Measurements from ENCODE around the gene NVL. TPM values are rescaled to one million over a fixed set of nuclear protein-coding genes. Genes with fewer than 3 reads are reported as not detected.
"Not testable (repeated sequence)": the region's sequence is repeated elsewhere in the genome, so short reads cannot be mapped to it uniquely, and the experiment has no call there.

The NVL gene
- total and polyA plus RNA-seq, 4 experiments from 2014 or later: 16.9 to 46.7 (median 29.9) TPM

DNA sequence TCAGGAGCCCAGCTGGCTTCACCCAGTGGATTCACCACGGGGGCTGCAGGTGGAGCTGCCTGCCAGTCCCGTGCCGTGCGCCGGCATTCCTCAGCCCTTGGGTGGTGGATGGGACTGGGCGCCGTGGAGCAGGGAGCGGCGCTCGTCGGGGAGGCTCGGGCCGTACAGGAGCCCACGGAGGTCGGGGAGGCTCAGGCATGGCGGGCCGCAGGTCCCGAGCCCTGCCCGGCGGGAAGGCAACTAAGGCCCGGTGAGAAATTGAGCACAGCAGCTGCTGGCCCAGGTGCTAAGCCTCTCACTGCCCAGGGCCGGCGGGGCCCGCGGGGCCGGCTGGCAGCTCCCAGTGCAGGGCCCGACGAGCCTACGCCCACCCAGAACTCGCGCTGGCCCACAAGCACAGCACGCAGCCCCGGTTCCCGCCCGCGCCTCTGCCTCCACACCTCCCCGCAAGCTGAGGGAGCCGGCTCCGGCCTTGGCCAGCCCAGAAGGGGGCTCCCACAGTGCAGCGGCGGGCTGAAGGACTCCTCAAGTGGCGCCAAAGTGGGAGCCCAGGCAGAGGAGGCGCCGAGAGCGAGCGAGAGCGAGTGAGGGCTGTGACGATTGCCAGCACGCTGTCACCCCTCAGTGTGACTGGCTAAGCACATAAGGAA, 22.6 kb upstream of the NVL start:
- H3K27ac Mint-ChIP-seq, H3K9me3 Mint-ChIP-seq: not testable (repeated sequence)

DNA sequence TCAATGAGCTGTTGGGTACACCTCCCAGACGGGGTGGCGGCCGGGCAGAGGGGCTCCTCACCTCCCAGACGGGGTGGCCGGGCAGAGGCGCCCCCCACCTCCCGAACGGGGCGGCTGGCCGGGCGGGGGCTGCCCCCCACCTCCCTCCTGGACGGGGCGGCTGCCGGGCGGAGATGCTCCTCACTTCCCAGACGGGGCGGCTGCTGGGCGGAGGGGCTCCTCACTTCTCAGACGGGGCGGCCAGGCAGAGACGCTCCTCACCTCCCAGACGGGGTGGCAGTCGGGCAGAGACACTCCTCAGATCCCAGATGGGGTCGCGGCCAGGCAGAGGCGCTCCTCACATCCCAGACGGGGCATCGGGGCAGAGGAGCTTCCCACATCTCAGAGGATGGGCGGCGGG, 19.7 kb upstream of the NVL start:
- H3K27me3 Mint-ChIP-seq; H3K27ac Mint-ChIP-seq; H3K4me3 ChIP-seq (ENCODE audit: low read length in 2 of 2); H3K27ac ChIP-seq (ENCODE audit: low read depth, low read length); H3K27me3 ChIP-seq (ENCODE audit: insufficient read depth, low read length); H3K9me3 Mint-ChIP-seq; CTCF ChIA-PET (ENCODE audit: partially characterized antibody); H3K4me3 Mint-ChIP-seq; DNase-seq; H3K36me3 Mint-ChIP-seq; intact Hi-C loops (cut with micrococcal nuclease); H3K9me3 ChIP-seq (ENCODE audit: control insufficient read depth in 1 of 2, low read length in 2 of 2); H3K36me3 ChIP-seq (ENCODE audit: insufficient read depth, low read length): not testable (repeated sequence)
- POLR2A ChIA-PET (ENCODE audit: partially characterized antibody): interaction anchor here (1.3 to 1.5 kb wide), 2 partner anchors 25 to 83 kb away, joined by 3 read pairs; no protein-coding TSS in a partner anchor
- peaks cover 18% of the 10 kb centered on the region for H3K4me1 ChIP-seq (ENCODE audit: insufficient read depth, low read length)
- H3K4me1 Mint-ChIP-seq: peaks cover 7 to 22% (median 11%) of the 10 kb centered on the region in 4 donors

More for the DNA sequence above, 22.6 kb upstream of the NVL start:
- H3K27me3 ChIP-seq (ENCODE audit: insufficient read depth, low read length); H3K9me3 ChIP-seq (ENCODE audit: control insufficient read depth in 1 of 2, low read length in 2 of 2); H3K36me3 ChIP-seq (ENCODE audit: insufficient read depth, low read length); H3K4me3 Mint-ChIP-seq; H3K4me3 ChIP-seq (ENCODE audit: low read length in 2 of 2); H3K27me3 Mint-ChIP-seq; intact Hi-C loops (cut with micrococcal nuclease); H3K36me3 Mint-ChIP-seq; H3K27ac ChIP-seq (ENCODE audit: low read depth, low read length); DNase-seq: not testable (repeated sequence)
- H3K4me1 Mint-ChIP-seq: peaks cover 12 to 29% (median 18%) of the 10 kb centered on the region in 4 donors
- H3K4me1 ChIP-seq (ENCODE audit: insufficient read depth, low read length): peaks cover 15% of the 10 kb centered on the region
- CTCF ChIA-PET (ENCODE audit: partially characterized antibody): interaction anchor here (0.7 to 4.4 kb wide), 5 partner anchors 11 to 29 kb away, joined by 3 to 36 read pairs (median 4); no protein-coding TSS in a partner anchor
- POLR2A ChIA-PET (ENCODE audit: partially characterized antibody): interaction anchor here (0.9 to 1.4 kb wide), 2 partner anchors 10 kb away, joined by 3 read pairs; no protein-coding TSS in a partner anchor

DNA sequence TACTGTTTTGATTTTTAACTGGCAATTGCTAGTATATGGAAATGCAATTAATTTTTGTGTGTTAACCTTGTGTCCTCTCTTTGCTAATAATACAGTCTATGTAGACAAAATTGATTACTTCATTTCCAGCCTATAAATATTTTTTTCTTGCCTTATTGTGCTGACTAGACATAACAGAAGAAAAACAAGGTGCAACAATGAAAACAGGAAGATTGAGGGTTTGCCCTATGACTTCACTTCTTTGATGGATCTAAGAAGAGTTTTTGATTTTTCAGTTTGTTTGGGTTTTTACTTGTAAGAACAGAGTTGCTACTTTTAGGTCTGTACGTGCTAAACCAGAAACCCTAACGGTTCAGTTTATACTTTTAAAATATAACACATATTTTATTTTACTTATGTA, 18.2 kb upstream of the NVL start:
- Histone ChIP-seq H3K4me1 (ENCODE audit: insufficient read depth, low read length) (peaks cover 18% of the 10 kb centered on the region), H3K27me3 (ENCODE audit: insufficient read depth, low read length) (no peaks in the 10 kb centered on the region), H3K9me3 (ENCODE audit: control insufficient read depth in 1 of 2, low read length in 2 of 2) (peaks cover 0 to 8% of the 10 kb centered on the region in 2 donors), H3K27ac (ENCODE audit: low read depth, low read length) (no peak overlapping the region), H3K4me3 (ENCODE audit: low read length in 2 of 2) (no peak overlapping the region), H3K36me3 (ENCODE audit: insufficient read depth, low read length) (no peaks in the 10 kb centered on the region)
- POLR2A ChIA-PET (ENCODE audit: partially characterized antibody): interaction anchor here (1.0 kb wide), 1 partner anchor 18 kb away, joined by 3 read pairs; the partner anchor contains the start of gene NVL
- H3K27me3 Mint-ChIP-seq: no peaks in the 10 kb centered on the region
- H3K9me3 Mint-ChIP-seq: peaks cover 0 to 20% (median 11%) of the 10 kb centered on the region in 8 donors
- peaks cover 7 to 18% (median 11%) of the 10 kb centered on the region in 4 donors for H3K4me1 Mint-ChIP-seq
- peak overlapping the region in 6 of 8 donors; percentile 12 to 68 (median 48) for H3K4me3 Mint-ChIP-seq
- CTCF ChIA-PET (ENCODE audit: partially characterized antibody): no interaction called here
- intact Hi-C loops (cut with micrococcal nuclease): no loop called here
- H3K27ac Mint-ChIP-seq: peak overlapping the region in 6 of 7 donors; percentile 33 to 79 (median 59)
- peak in 2 of 5 donors; percentile 16 to 30 for DNase-seq
- peaks cover 0 to 3% of the 10 kb centered on the region in 2 donors for H3K36me3 Mint-ChIP-seq

DNA sequence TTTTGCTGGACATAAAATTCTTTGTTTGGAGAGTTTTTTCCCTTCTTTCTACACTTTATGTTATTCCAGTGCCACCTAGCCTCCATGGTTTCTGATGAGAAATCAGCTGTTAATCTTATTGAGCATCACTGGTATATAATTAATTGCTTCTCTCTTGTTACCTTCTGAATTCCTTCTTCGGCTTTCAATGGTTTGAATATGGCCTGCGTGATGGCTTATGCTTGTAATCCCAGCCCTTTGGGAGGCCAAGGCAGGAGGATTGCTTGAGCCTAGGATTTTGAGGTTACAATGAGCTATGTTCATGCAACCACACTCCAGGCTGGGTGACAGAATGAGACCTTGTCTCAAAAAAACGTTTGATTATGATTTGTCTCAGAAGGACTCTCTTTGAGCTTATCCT, 13.7 kb upstream of the NVL start:
- peaks cover 6 to 19% (median 13%) of the 10 kb centered on the region in 4 donors for H3K4me1 Mint-ChIP-seq
- POLR2A ChIA-PET (ENCODE audit: partially characterized antibody): interaction anchor here (0.9 to 1.3 kb wide), 4 partner anchors 13 to 351 kb away, joined by 3 read pairs; partner anchors contain the start of gene CNIH4
- Histone ChIP-seq H3K4me1 (ENCODE audit: insufficient read depth, low read length) (peaks cover 15% of the 10 kb centered on the region), H3K36me3 (ENCODE audit: insufficient read depth, low read length) (no peaks in the 10 kb centered on the region), H3K27ac (ENCODE audit: low read depth, low read length) (no peak overlapping the region), H3K4me3 (ENCODE audit: low read length in 2 of 2) (no peak overlapping the region), H3K9me3 (ENCODE audit: control insufficient read depth in 1 of 2, low read length in 2 of 2) (peaks cover 0 to 8% of the 10 kb centered on the region in 2 donors), H3K27me3 (ENCODE audit: insufficient read depth, low read length) (no peaks in the 10 kb centered on the region)
- no peak overlapping the region for H3K27ac Mint-ChIP-seq
- intact Hi-C loops (cut with micrococcal nuclease): no loop called here
- H3K9me3 Mint-ChIP-seq: peaks cover 0 to 29% (median 16%) of the 10 kb centered on the region in 8 donors
- DNase-seq: peak in 1 of 5 donors; percentile 12
- H3K4me3 Mint-ChIP-seq: peak overlapping the region in 1 of 8 donors; percentile 35
- H3K27me3 Mint-ChIP-seq: no peaks in the 10 kb centered on the region
- H3K36me3 Mint-ChIP-seq: peaks cover 0 to 3% of the 10 kb centered on the region in 2 donors
- CTCF ChIA-PET (ENCODE audit: partially characterized antibody): interaction anchor here (0.6 to 1.0 kb wide), 3 partner anchors 101 to 230 kb away, joined by 3 read pairs; partner anchors contain the start of gene FBXO28

DNA sequence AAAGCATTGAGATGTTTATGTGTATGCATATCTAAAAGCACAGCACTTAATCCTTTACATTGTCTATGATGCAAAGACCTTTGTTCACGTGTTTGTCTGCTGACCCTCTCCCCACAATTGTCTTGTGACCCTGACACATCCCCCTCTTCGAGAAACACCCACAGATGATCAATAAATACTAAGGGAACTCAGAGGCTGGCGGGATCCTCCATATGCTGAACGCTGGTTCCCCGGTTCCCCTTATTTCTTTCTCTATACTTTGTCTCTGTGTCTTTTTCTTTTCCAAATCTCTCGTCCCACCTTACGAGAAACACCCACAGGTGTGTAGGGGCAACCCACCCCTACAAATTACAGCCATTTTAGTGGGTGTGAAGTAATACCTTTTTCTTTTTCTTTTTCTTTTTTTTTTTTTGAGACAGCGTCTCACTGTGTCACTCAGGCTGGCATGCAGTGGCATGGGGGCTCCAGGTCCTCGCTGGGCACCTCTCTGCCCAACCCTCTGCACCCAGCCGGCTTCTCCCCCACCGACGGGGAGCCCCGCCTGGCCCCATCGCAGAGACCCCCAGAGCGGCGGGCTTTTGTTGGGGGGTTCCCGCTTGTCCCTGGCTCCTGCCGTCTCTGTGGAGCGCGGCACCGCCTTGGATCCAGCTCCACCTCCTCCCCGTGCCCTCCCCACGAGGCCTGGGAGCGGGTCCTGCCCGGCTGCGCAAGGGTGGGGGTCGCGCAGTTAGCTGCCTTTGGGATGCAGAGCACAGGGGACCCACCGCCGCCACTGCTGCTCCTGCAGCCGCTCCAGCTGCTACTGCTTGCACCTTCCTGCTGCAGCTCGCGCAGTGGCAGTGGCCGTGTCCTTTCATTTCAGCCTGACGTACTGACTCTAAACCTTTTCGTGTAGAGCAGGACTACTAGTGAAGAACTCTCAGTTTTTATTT, 10.7 kb upstream of the NVL start:
- peak overlapping the region in 1 of 2 donors; percentile 38 for H3K4me3 ChIP-seq (ENCODE audit: low read length in 2 of 2)
- DNase-seq: peak in 4 of 5 donors; percentile 29 to 42 (median 34)
- H3K27ac Mint-ChIP-seq: peak overlapping the region in 1 of 7 donors; percentile 75
- H3K27me3 Mint-ChIP-seq; H3K4me1 ChIP-seq (ENCODE audit: insufficient read depth, low read length); H3K9me3 ChIP-seq (ENCODE audit: control insufficient read depth in 1 of 2, low read length in 2 of 2); H3K4me1 Mint-ChIP-seq; H3K27ac ChIP-seq (ENCODE audit: low read depth, low read length); intact Hi-C loops (cut with micrococcal nuclease); H3K36me3 ChIP-seq (ENCODE audit: insufficient read depth, low read length); H3K36me3 Mint-ChIP-seq; H3K27me3 ChIP-seq (ENCODE audit: insufficient read depth, low read length): not testable (repeated sequence)
- peaks cover 0 to 27% (median 14%) of the 10 kb centered on the region in 8 donors for H3K9me3 Mint-ChIP-seq
- peak overlapping the region; percentile 74 to 87 (median 80) for H3K4me3 Mint-ChIP-seq
- POLR2A ChIA-PET (ENCODE audit: partially characterized antibody): interaction anchor here (0.5 to 1.1 kb wide), 5 partner anchors 11 to 109 kb away, joined by 3 to 5 read pairs (median 3); partner anchors contain the start of genes CNIH4 and NVL
- CTCF ChIA-PET (ENCODE audit: partially characterized antibody): interaction anchor here (0.9 to 1.6 kb wide), 2 partner anchors 13 to 15 kb away, joined by 3 to 4 read pairs; no protein-coding TSS in a partner anchor

DNA sequence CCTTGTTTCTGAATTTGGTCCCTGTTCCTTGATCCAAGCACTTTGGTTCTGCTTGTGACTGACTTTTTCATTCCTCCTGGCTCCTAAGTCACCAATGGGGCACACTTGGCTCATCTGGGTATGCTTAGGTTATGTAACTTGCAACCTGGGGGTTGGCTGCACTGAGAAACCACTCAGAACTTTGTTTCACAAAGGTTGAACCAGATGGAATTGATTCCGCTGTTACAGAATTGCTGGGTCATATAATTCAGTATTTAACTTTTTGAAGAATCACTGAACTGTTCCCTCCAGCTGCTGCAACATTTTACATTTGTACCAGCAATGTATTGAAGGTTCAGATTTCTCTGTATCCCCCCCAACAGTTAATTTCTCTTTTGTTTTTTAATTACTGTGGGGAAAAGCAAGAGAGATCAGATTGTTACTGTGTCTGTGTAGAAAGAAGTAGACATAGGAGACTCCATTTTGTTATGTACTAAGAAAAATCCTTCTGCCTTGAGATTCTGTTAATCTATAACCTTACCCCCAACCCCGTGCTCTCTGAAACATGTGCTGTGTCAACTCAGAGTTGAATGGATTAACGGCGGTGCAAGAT, 9.6 kb upstream of the NVL start:
- intact Hi-C loops (cut with micrococcal nuclease): no loop called here
- Histone ChIP-seq H3K4me1 (ENCODE audit: insufficient read depth, low read length) (no peaks in the 10 kb centered on the region), H3K36me3 (ENCODE audit: insufficient read depth, low read length) (no peaks in the 10 kb centered on the region), H3K27me3 (ENCODE audit: insufficient read depth, low read length) (no peaks in the 10 kb centered on the region), H3K4me3 (ENCODE audit: low read length in 2 of 2) (no peak overlapping the region), H3K27ac (ENCODE audit: low read depth, low read length) (no peak overlapping the region), H3K9me3 (ENCODE audit: control insufficient read depth in 1 of 2, low read length in 2 of 2) (peaks cover 0 to 8% of the 10 kb centered on the region in 2 donors)
- Mint-ChIP-seq H3K27ac (no peak overlapping the region), H3K36me3 (peaks cover 0 to 3% of the 10 kb centered on the region in 2 donors), H3K4me1 (peaks cover 3 to 6% (median 4%) of the 10 kb centered on the region in 4 donors), H3K27me3 (no peaks in the 10 kb centered on the region), H3K9me3 (peaks cover 0 to 23% (median 10%) of the 10 kb centered on the region in 8 donors), H3K4me3 (no peak overlapping the region)
- DNase-seq: no peak
- CTCF ChIA-PET (ENCODE audit: partially characterized antibody): interaction anchor here (0.9 kb wide), 1 partner anchor 23 kb away, joined by 3 read pairs; no protein-coding TSS in a partner anchor
- POLR2A ChIA-PET (ENCODE audit: partially characterized antibody): no interaction called here

Measured in CD4-positive, alpha-beta memory T cell (primary cell).